Panc1 (cell line): ENCODE measurements around the gene TTR. TPM values are rescaled to one million over a fixed set of nuclear protein-coding genes. Genes with fewer than 3 reads are reported as not detected.

Experiments
- ATAC-seq: fragments of 200-7000 bp; cut with Tn5 transposase; 2 replicates; pipeline ENCODE4 v1.9.1; 2020; ENCODE audit warnings: mild to moderate bottlenecking, moderate library complexity
- BruUV-seq: library from RNA; stranded (reverse); fragments of 400-500 nt; replicated peaks from 2 replicates; lab custom pipeline; 2021; lab: Mats Ljungman, UMichigan
- CTCF ChIA-PET: fragments of 300-600 bp; sonication (Branson Sonifier 250); formaldehyde crosslinking; loops from one replicate; lab custom pipeline; 2022; ENCODE audit warnings: antibody characterized with exemption; lab: Charles Lee
- POLR2A ChIA-PET: fragments of 300-600 bp; sonication (Branson Sonifier 250); formaldehyde crosslinking; loops from one replicate; lab custom pipeline; 2022; ENCODE audit warnings: antibody characterized with exemption; lab: Charles Lee
- DNase-seq: peaks from one replicate; pipeline ENCODE4 v3.0.0-alpha.2; 2010; ENCODE audit warnings: low read depth, low spot score
- H3K27ac ChIP-seq: 2 replicates; pipeline ENCODE4 v1.5.1; 2011; ENCODE audit warnings: mild to moderate bottlenecking, low read length, inconsistent platforms
- H3K27me3 ChIP-seq: fragments of 200-500 bp; sonication (Bioruptor generic); 2 replicates; pipeline ENCODE4 v1.6.0; 2014; ENCODE audit warnings: low read length, inconsistent platforms; ENCODE audit not compliant: control insufficient read depth, insufficient read depth
- H3K36me3 ChIP-seq: fragments of 200-500 bp; sonication (Bioruptor generic); 2 replicates; pipeline ENCODE4 v1.5.1; 2014; ENCODE audit warnings: inconsistent platforms, mild to moderate bottlenecking, low read length, moderate library complexity; ENCODE audit not compliant: control insufficient read depth, insufficient read depth
- H3K4me1 ChIP-seq: 2 replicates; pipeline ENCODE4 v1.5.1; 2011; ENCODE audit warnings: inconsistent platforms, mild to moderate bottlenecking, low read length, moderate library complexity; ENCODE audit not compliant: control insufficient read depth, insufficient read depth
- H3K4me3 ChIP-seq, 2 experiments: 2 replicates each; pipeline ENCODE4 v1.5.1; 2011 to 2012; ENCODE audit warnings: low read depth in 2 of 2, low read length in 2 of 2, mild to moderate bottlenecking in 2 of 2, inconsistent platforms in 1 of 2, moderate library complexity in 1 of 2
- H3K9me3 ChIP-seq: fragments of 200-500 bp; sonication (Bioruptor generic); 2 replicates; pipeline ENCODE4 v1.5.1; 2014; ENCODE audit warnings: low read depth, mild to moderate bottlenecking, inconsistent platforms, low read length, moderate library complexity; ENCODE audit not compliant: control insufficient read depth, insufficient read depth
- CTCF ChIP-seq: fragments of 450-650 bp; IDR thresholded peaks from 2 replicates; pipeline ENCODE4 v1.5.1; 2017; ENCODE audit warnings: mild to moderate bottlenecking
- POLR2AphosphoS5 ChIP-seq: IDR thresholded peaks from 2 replicates; pipeline ENCODE4 v1.6.1; 2012; ENCODE audit warnings: mild to moderate bottlenecking, low read depth, low read length, moderate library complexity
- REST ChIP-seq, 2 experiments: IDR thresholded peaks; 2 replicates each; pipeline ENCODE4 v1.6.1; 2011 to 2012; ENCODE audit warnings: low read depth in 2 of 2, control low read depth in 1 of 2, low read length in 1 of 2, mild to moderate bottlenecking in 1 of 2, moderate library complexity in 1 of 2; ENCODE audit not compliant: insufficient read depth in 1 of 2
- SIN3A ChIP-seq: IDR thresholded peaks from 2 replicates; pipeline ENCODE4 v1.6.1; 2012; ENCODE audit warnings: low read depth, mild to moderate bottlenecking, low read length, moderate library complexity, borderline replicate concordance; ENCODE audit not compliant: insufficient read depth
- TCF7L2 ChIP-seq: IDR thresholded peaks from 2 replicates; pipeline ENCODE4 v1.6.1; 2011; ENCODE audit warnings: mild to moderate bottlenecking, low read depth, low read length, inconsistent platforms
- in situ Hi-C: cut with HindIII; loops from 2 replicates; pipeline ENCODE4 v1.10.0; 2016; ENCODE audit warnings: low sequenced_read_pairs, low pct_unique_long_range_greater_than_20kb
- intact Hi-C: fragments of 100-400 bp; cut with micrococcal nuclease; formaldehyde crosslinking; loops from one replicate; pipeline ENCODE4 v1.10.0; 2022; ENCODE audit not compliant: unreplicated experiment
- total RNA-seq: library from RNA; stranded (reverse); gene quantifications from one replicate; pipeline ENCODE4 v1.2.1, GENCODE V29; 2021; ENCODE audit not compliant: unreplicated experiment

The TTR gene
- total RNA-seq, 1 experiment from 2014 or later = 1.0 TPM

DNA sequence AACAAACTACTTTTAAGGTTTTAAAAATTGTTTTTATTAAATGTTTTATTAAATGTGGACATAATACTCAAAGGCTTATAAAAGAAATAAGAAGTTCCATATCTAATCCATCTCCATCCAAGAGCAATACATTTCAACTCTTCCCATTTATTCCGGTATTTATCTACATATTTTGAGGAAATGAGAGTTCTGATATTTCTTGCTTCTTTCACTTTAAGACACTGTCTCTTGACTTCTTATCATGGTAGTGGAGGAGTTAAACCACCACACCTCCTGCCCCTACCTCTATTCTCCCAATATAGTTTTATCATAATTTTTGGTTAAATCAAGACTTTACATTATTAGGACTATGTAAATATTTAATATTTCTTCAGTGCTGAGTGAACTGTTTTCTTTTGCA lies 40.7 kb downstream of the TTR start:
- TF ChIP-seq TCF7L2 = no peak
- TF ChIP-seq REST (IDR thresholded peaks at IDR 0.05; ENCODE audit: insufficient read depth in 1 of 2, low read depth in 2 of 2, low read length in 1 of 2) = no peak
- no peak for TF ChIP-seq CTCF
- no peak for TF ChIP-seq SIN3A
- no peak for TF ChIP-seq POLR2AphosphoS5
- intact Hi-C loops (no loop called here), in situ Hi-C loops (no loop called here)
- Histone ChIP-seq H3K27ac (no peak overlapping the region), H3K36me3 (no peaks in the 10 kb centered on the region; the same call in 1 of the 2 replicates), H3K4me1 (no peaks in the 10 kb centered on the region), H3K27me3 (no peaks in the 10 kb centered on the region), H3K4me3 (no peak overlapping the region), H3K9me3 (no peaks in the 10 kb centered on the region)
- ChIA-PET CTCF (no interaction called here), POLR2A (no interaction called here)
- no TSS peak for BruUV-seq
- DNase-seq (no peak), ATAC-seq (no peak)

DNA sequence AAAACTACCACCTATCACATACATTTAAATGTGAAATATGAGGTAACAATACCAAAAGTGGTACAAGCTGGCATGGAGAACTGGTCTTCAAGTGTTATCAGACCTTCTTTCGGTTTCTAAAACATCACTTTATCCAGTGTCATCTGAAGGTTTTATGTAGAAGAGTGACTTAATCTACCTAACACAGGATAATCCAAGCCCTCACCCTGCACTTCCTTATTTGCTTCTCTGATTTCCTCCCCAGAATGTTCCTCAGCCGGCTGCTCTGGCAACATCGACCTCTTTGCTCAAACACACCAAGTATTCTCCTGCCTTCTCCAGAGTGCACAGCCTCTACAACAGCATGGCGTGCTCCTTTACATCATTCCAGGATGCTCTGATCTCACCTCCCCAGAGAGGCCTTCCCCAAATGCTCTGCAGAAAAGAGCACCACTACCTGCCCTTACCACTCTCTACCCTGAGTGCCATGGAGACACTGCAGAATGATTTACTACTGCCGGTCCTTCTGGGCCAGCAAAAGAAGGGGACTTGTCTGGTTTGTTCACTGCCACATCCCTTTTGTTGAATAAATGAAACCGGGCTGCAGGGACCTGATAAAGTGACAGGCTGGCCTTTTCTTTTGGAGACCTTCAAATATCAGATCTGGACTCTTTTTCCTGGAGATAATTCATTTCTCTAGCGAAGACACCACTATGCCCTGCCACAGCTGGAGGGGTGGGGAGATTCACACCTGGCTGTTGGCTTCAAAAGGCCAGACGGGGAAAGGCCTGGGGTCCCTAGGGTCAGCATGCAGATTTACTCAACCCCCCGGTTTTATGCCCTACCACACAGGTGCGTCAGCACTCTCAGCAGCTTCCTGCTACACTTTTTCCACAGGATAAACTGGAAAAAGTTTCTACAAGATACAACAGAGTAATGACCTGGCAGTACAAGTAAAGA lies 42.0 kb downstream of the TTR start:
- in situ Hi-C loops (no loop called here), intact Hi-C loops (no loop called here)
- H3K36me3 ChIP-seq = no peaks in the 10 kb centered on the region; the same call in 1 of the 2 replicates
- ChIA-PET POLR2A (no interaction called here), CTCF (no interaction called here)
- TF ChIP-seq SIN3A (no peak), POLR2AphosphoS5 (no peak), TCF7L2 (no peak), REST (IDR thresholded peaks at IDR 0.05; ENCODE audit: insufficient read depth in 1 of 2, low read depth in 2 of 2, low read length in 1 of 2) (no peak), CTCF (no peak)
- no peaks in the 10 kb centered on the region for H3K27me3 ChIP-seq
- BruUV-seq = no TSS peak
- H3K27ac ChIP-seq = no peak overlapping the region
- no peaks in the 10 kb centered on the region for H3K4me1 ChIP-seq
- no peaks in the 10 kb centered on the region for H3K9me3 ChIP-seq
- no peak for ATAC-seq
- H3K4me3 ChIP-seq = no peak overlapping the region
- no peak for DNase-seq
